ENCODE data around the gene CST9. TPM values are rescaled to one million over a fixed set of nuclear protein-coding genes. Genes with fewer than 3 reads are reported as not detected.

The CST9 gene
- polyA plus RNA-seq, 1 donor (not counting 4 experiments of a cell fraction or from before 2014, with no cell fraction given): not detected

- TF ChIP-seq EZH2 (IDR thresholded peaks at IDR 0.05; ENCODE audit: low read length) (no peak), CTCF (optimal IDR thresholded peaks at IDR 0.05 in 1 of 3, IDR thresholded peaks at IDR 0.05 in 1 of 3, conservative IDR thresholded peaks at IDR 0.05 in 1 of 3; ENCODE audit: extremely low read depth in 1 of 3, insufficient read depth in 2 of 3, low read length in 3 of 3) (no peak)
- Histone ChIP-seq H2AFZ (ENCODE audit: control insufficient read depth, low read length) (no peak overlapping the region), H3K9ac (ENCODE audit: control insufficient read depth, extremely low read depth, insufficient read depth, low read length) (no peak overlapping the region), H3K27me3 (ENCODE audit: control insufficient read depth, extremely low read depth, insufficient read depth, low read length) (no peaks in the 10 kb centered on the region), H3K27ac (ENCODE audit: control insufficient read depth, insufficient read depth, low read length) (no peak overlapping the region), H4K20me1 (ENCODE audit: control insufficient read depth, extremely low read depth, insufficient read depth, low read length) (no peaks in the 10 kb centered on the region), H3K4me2 (ENCODE audit: control insufficient read depth, extremely low read depth, insufficient read depth, low read depth, low read length) (no peak overlapping the region), H3K36me3 (ENCODE audit: control insufficient read depth in 2 of 2, extremely low read depth in 1 of 2, insufficient read depth in 2 of 2, low read length in 2 of 2) (no peaks in the 10 kb centered on the region), H3K4me1 (ENCODE audit: control insufficient read depth, extremely low read depth, insufficient read depth, low read length) (no peaks in the 10 kb centered on the region), H3K9me1 (ENCODE audit: control insufficient read depth, extremely low read depth, insufficient read depth, low read length) (no peaks in the 10 kb centered on the region), H3K4me3 (ENCODE audit: control insufficient read depth in 2 of 3, extremely low read depth in 1 of 3, insufficient read depth in 2 of 3, low read depth in 1 of 3, low read length in 3 of 3) (no peak overlapping the region), H3K79me2 (ENCODE audit: control insufficient read depth, insufficient read depth, low read length) (no peaks in the 10 kb centered on the region), H3K9me3 (ENCODE audit: control insufficient read depth, low read depth, low read length) (no peaks in the 10 kb centered on the region)
- dilution Hi-C loops (cut with MboI; ENCODE audit: extremely low pct_ligation_motif_present, low sequenced_read_pairs): no loop called here
- FAIRE-seq: no peak
- DNase-seq (ENCODE audit: low read depth, low spot score): no peak
These were observed 36.8 kb downstream of the CST9 start for GRCh38 chr20:23568971-23569330.

GRCh38 chr20:23568320-23568970 is 37.3 kb downstream of the CST9 start, which contains the start of gene CST9L:
Gene CST9L (minus strand): TSS chr20:23568484. CDS start chr20:23568450, 34 bp downstream.
- no peak within 1 kb of the TSS for H2AFZ ChIP-seq (ENCODE audit: control insufficient read depth, low read length)
- dilution Hi-C loops (cut with MboI; ENCODE audit: extremely low pct_ligation_motif_present, low sequenced_read_pairs): no loop called here
- H3K4me3 ChIP-seq (ENCODE audit: control insufficient read depth in 2 of 3, extremely low read depth in 1 of 3, insufficient read depth in 2 of 3, low read depth in 1 of 3, low read length in 3 of 3): no peak within 1 kb of the TSS
- no peaks in the 10 kb centered on the region for H3K79me2 ChIP-seq (ENCODE audit: control insufficient read depth, insufficient read depth, low read length)
- no peaks in the 10 kb centered on the region for H3K9me3 ChIP-seq (ENCODE audit: control insufficient read depth, low read depth, low read length)
- no peaks in the 10 kb centered on the region for H3K4me1 ChIP-seq (ENCODE audit: control insufficient read depth, extremely low read depth, insufficient read depth, low read length)
- no peak for TF ChIP-seq CTCF (optimal IDR thresholded peaks at IDR 0.05 in 1 of 3, IDR thresholded peaks at IDR 0.05 in 1 of 3, conservative IDR thresholded peaks at IDR 0.05 in 1 of 3; ENCODE audit: extremely low read depth in 1 of 3, insufficient read depth in 2 of 3, low read length in 3 of 3)
- H4K20me1 ChIP-seq (ENCODE audit: control insufficient read depth, extremely low read depth, insufficient read depth, low read length): no peaks in the 10 kb centered on the region
- no peak within 1 kb of the TSS for H3K4me2 ChIP-seq (ENCODE audit: control insufficient read depth, extremely low read depth, insufficient read depth, low read depth, low read length)
- no peaks in the 10 kb centered on the region for H3K9me1 ChIP-seq (ENCODE audit: control insufficient read depth, extremely low read depth, insufficient read depth, low read length)
- FAIRE-seq (no peak), DNase-seq (ENCODE audit: low read depth, low spot score) (no peak)
- H3K27me3 ChIP-seq (ENCODE audit: control insufficient read depth, extremely low read depth, insufficient read depth, low read length): no peaks in the 10 kb centered on the region
- H3K27ac ChIP-seq (ENCODE audit: control insufficient read depth, insufficient read depth, low read length): no peak within 1 kb of the TSS
- no peak within 1 kb of the TSS for H3K9ac ChIP-seq (ENCODE audit: control insufficient read depth, extremely low read depth, insufficient read depth, low read length)
- H3K36me3 ChIP-seq (ENCODE audit: control insufficient read depth in 2 of 2, extremely low read depth in 1 of 2, insufficient read depth in 2 of 2, low read length in 2 of 2): no peaks in the 10 kb centered on the region
